Superior temporal gyrus (tissue), 1 donor: Measurements from ENCODE around the gene SESN1.

Source experiments
- DNase-seq: peaks from one replicate; pipeline ENCODE4 v3.0.0-alpha.2; 2016; ENCODE audit errors: extremely low spot score

Gene SESN1

GRCh38 chr6:108940741-108941140 is 153.9 kb downstream of the SESN1 start:
- no peak for DNase-seq

- no peak for DNase-seq
These were observed 157.5 kb downstream of the SESN1 start for GRCh38 chr6:108937170-108937569.
